Breast epithelium (tissue), 4 donors: ENCODE data around the gene RUFY2. TPM values are rescaled to one million over a fixed set of nuclear protein-coding genes. Genes with fewer than 3 reads are reported as not detected.
A peak's percentile ranks its signal among the peaks of the same experiment; 100 is the strongest.

Experiments used
- DNase-seq, 2 donors: peaks; one replicate each; pipeline ENCODE4 v3.0.0-alpha.2; 2019; ENCODE audit warnings: low spot score in 2 of 2
- H3K27ac ChIP-seq, 2 donors: fragments of 200-600 bp; sonication (generic) in 1 of 2; one replicate each; pipeline ENCODE4 v1.5.1; 2016 to 2019; ENCODE audit warnings: mild to moderate bottlenecking in 1 of 2
- H3K27me3 ChIP-seq, 2 donors: fragments of 200-600 bp; sonication (generic) in 1 of 2; one replicate each; pipeline versions ENCODE4 v1.5.1 to v1.6.0; 2017 to 2019; ENCODE audit warnings: control low read depth in 1 of 2, mild to moderate bottlenecking in 1 of 2
- H3K36me3 ChIP-seq: fragments of 200-600 bp; one replicate; pipeline ENCODE4 v1.5.1; 2019
- H3K4me1 ChIP-seq, 2 donors: fragments of 200-600 bp; sonication (generic); one replicate each; pipeline ENCODE4 v1.5.1; 2016 to 2019; ENCODE audit warnings: control low read depth in 1 of 2
- H3K4me3 ChIP-seq, 3 donors: fragments of 200-600 bp; sonication (generic); 1 replicate in 2 of 3; 2 replicates in 1 of 3; pipeline ENCODE4 v1.5.1; 2016 to 2019; ENCODE audit warnings: mild to moderate bottlenecking in 3 of 3, moderate library complexity in 2 of 3
- H3K9me3 ChIP-seq, 2 donors: fragments of 200-600 bp; sonication (generic) in 1 of 2; one replicate each; pipeline ENCODE4 v1.5.1; 2016 to 2019; ENCODE audit warnings: control low read depth in 1 of 2
- POLR2A ChIP-seq: fragments of 450-650 bp; IDR thresholded peaks from one replicate; pipeline ENCODE4 v1.6.1; 2016; ENCODE audit warnings: antibody characterized with exemption, mild to moderate bottlenecking, moderate library complexity
- POLR2AphosphoS5 ChIP-seq, 3 donors: sonication (generic); formaldehyde crosslinking; IDR thresholded peaks; one replicate each; pipeline ENCODE4 v1.6.1; 2017; ENCODE audit warnings: antibody characterized with exemption in 3 of 3
- intact Hi-C: fragments of 100-400 bp; cut with DNase I; formaldehyde crosslinking; loops from one replicate; pipeline ENCODE4 v1.15.1; 2023; ENCODE audit warnings: low total_unique reads
- total RNA-seq, 3 donors: library from RNA; depleted of rRNA; stranded (reverse); fragments of >200 nt; gene quantifications; one replicate each; pipeline ENCODE4 v1.1.0, GENCODE V29; 2016
- TF ChIP-seq, protein P1 (sequence below), 3 donors: fragments of 450-650 bp; IDR thresholded peaks; one replicate each; pipeline ENCODE4 v1.5.1; 2016 to 2017; ENCODE audit warnings: antibody characterized with exemption in 3 of 3, mild to moderate bottlenecking in 3 of 3, moderate library complexity in 3 of 3

The RUFY2 gene
- total RNA-seq, 3 donors from 2014 or later: 20.5 to 47.0 (median 31.1) TPM

- Histone ChIP-seq H3K4me1 (no peaks in the 10 kb centered on the region), H3K36me3 (peaks cover 7% of the 10 kb centered on the region), H3K9me3 (no peaks in the 10 kb centered on the region), H3K27me3 (no peaks in the 10 kb centered on the region), H3K27ac (no peak overlapping the region), H3K4me3 (no peak overlapping the region)
- intact Hi-C loops: no loop called here
- DNase-seq: no peak
- TF ChIP-seq POLR2A: no peak
- TF ChIP-seq, protein P1, sequence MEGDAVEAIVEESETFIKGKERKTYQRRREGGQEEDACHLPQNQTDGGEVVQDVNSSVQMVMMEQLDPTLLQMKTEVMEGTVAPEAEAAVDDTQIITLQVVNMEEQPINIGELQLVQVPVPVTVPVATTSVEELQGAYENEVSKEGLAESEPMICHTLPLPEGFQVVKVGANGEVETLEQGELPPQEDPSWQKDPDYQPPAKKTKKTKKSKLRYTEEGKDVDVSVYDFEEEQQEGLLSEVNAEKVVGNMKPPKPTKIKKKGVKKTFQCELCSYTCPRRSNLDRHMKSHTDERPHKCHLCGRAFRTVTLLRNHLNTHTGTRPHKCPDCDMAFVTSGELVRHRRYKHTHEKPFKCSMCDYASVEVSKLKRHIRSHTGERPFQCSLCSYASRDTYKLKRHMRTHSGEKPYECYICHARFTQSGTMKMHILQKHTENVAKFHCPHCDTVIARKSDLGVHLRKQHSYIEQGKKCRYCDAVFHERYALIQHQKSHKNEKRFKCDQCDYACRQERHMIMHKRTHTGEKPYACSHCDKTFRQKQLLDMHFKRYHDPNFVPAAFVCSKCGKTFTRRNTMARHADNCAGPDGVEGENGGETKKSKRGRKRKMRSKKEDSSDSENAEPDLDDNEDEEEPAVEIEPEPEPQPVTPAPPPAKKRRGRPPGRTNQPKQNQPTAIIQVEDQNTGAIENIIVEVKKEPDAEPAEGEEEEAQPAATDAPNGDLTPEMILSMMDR (IDR thresholded peaks at IDR 0.05): no peak
- no peak for TF ChIP-seq POLR2AphosphoS5 (IDR thresholded peaks at IDR 0.05)
These were observed 60.3 kb downstream of the RUFY2 start for GRCh38 chr10:68346774-68347173.

- intact Hi-C loops: no loop called here
- H3K27ac ChIP-seq: no peak overlapping the region
- no peak for DNase-seq
These were observed 61.5 kb downstream of the RUFY2 start for GRCh38 chr10:68345621-68346020.

GRCh38 chr10:68342909-68343516, 64.1 kb downstream of the RUFY2 start:
- peaks cover 20% of the 10 kb centered on the region for H3K36me3 ChIP-seq
- no peak for DNase-seq
- no peak overlapping the region for H3K4me3 ChIP-seq
- intact Hi-C loops: no loop called here
- TF ChIP-seq, protein P1 (IDR thresholded peaks at IDR 0.05): no peak
- TF ChIP-seq POLR2AphosphoS5 (IDR thresholded peaks at IDR 0.05) (no peak), POLR2A (no peak)
- H3K9me3 ChIP-seq: no peaks in the 10 kb centered on the region
- H3K27me3 ChIP-seq: no peaks in the 10 kb centered on the region
- H3K27ac ChIP-seq: no peak overlapping the region
- H3K4me1 ChIP-seq: no peaks in the 10 kb centered on the region

More at GRCh38 chr10:68345621-68346020, 61.5 kb downstream of the RUFY2 start:
- TF ChIP-seq POLR2A (no peak), POLR2AphosphoS5 (IDR thresholded peaks at IDR 0.05) (no peak)
- TF ChIP-seq, protein P1 (IDR thresholded peaks at IDR 0.05): no peak
- no peak overlapping the region for H3K4me3 ChIP-seq
- no peaks in the 10 kb centered on the region for H3K9me3 ChIP-seq
- no peaks in the 10 kb centered on the region for H3K27me3 ChIP-seq
- no peaks in the 10 kb centered on the region for H3K4me1 ChIP-seq
- H3K36me3 ChIP-seq: peaks cover 16% of the 10 kb centered on the region

DNA sequence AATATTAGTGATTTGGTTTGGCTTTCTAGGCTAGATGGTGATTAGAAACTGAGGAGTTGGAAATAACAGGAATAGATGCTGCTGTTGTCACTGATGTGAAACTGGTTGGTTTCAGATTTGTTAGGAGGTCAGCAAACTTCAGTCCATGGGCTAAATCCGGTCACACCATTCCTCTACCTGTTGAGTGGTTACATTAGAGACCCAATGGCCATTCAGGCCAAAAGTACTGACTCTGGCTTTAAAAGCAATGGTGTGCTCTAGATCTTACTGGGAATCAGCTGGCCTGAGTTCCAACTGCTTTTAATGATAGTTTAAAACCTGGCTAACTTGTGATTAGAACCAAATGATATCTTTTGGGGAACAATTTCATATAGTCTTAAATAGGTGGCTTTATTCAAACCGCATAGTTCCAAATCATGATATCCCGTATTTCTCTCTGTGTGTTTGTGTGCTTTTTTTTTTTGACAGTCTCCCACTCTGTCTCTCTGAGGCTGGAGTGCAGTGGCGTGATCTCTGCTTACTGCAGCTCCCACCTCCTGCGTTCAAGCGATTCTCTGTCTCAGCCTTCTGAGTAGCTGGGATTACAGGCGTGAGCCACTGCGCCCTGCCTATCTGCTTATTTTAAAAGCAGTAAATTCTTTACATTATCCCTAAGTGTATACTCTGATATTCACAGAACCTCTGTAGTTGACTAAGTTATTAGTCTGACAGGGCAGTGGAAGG, 66.6 kb downstream of the RUFY2 start:
- no peak overlapping the region for H3K4me3 ChIP-seq
- H3K36me3 ChIP-seq: peaks cover 16% of the 10 kb centered on the region
- TF ChIP-seq, protein P1 (IDR thresholded peaks at IDR 0.05): no peak
- TF ChIP-seq POLR2A (no peak), POLR2AphosphoS5 (IDR thresholded peaks at IDR 0.05) (no peak)
- H3K9me3 ChIP-seq: no peaks in the 10 kb centered on the region
- intact Hi-C loops: no loop called here
- H3K4me1 ChIP-seq: no peaks in the 10 kb centered on the region
- no peak overlapping the region for H3K27ac ChIP-seq
- H3K27me3 ChIP-seq: no peaks in the 10 kb centered on the region
- DNase-seq: no peak

DNA sequence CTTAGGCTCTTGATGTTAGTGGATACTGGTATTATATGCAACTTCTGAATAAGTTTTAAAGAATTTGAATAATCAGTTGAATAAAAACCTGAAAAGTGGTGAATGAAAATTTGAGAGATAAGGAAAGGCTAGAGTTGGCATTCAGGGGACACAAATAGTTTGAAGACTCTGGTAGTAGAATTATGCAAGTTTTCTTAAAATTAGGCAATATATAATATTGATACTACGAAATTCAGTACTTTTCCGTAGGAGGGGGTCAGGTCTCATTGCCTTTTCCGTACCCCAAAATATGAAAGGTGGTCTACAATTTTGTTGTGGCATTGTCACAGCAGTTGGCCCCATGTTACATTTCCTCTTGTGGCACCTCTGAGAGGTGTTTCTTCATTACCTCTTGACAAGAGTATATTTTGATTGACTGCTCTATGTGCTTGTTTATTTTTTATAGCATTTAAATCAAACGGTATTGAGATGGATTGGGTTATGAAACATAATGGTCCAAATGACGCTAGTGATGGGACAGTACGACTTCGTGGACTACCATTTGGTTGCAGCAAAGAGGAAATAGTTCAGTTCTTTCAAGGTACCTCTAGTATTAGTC, 70.2 kb downstream of the RUFY2 start:
- H3K4me1 ChIP-seq: no peaks in the 10 kb centered on the region
- no peaks in the 10 kb centered on the region for H3K9me3 ChIP-seq
- intact Hi-C loops: no loop called here
- no peak overlapping the region for H3K27ac ChIP-seq
- H3K27me3 ChIP-seq: no peaks in the 10 kb centered on the region
- TF ChIP-seq, protein P1 (IDR thresholded peaks at IDR 0.05): no peak
- no peak for TF ChIP-seq POLR2AphosphoS5 (IDR thresholded peaks at IDR 0.05)
- no peak for TF ChIP-seq POLR2A
- H3K36me3 ChIP-seq: peaks cover 14% of the 10 kb centered on the region
- peak overlapping the region in 1 of 3 donors; percentile 93 for H3K4me3 ChIP-seq
- DNase-seq: no peak
